Measurements from ENCODE around the gene GAPDH. TPM values are rescaled to one million over a fixed set of nuclear protein-coding genes. Genes with fewer than 3 reads are reported as not detected.

Gene GAPDH
- total RNA-seq, 1 experiment from 2014 or later, result 4,276 TPM

DNA sequence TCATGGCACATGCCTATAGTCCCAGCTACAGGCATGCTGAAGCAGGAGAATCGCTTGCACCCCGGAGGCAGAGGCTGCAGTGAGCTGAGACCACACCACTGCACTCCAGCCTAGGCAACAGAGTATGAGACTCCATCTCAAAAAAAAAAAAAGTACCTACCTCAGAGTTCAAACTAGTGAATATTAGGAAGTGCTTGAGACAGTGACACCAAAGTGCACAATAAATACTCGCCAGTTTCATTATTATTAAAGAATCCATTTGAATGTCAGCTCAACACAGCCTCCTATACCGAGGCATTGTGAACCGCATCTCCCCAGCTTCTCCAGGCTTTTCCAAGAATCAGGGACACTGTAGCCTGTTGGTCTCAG lies 5.0 kb downstream of the GAPDH start (continued):
- TF ChIP-seq, protein P1, sequence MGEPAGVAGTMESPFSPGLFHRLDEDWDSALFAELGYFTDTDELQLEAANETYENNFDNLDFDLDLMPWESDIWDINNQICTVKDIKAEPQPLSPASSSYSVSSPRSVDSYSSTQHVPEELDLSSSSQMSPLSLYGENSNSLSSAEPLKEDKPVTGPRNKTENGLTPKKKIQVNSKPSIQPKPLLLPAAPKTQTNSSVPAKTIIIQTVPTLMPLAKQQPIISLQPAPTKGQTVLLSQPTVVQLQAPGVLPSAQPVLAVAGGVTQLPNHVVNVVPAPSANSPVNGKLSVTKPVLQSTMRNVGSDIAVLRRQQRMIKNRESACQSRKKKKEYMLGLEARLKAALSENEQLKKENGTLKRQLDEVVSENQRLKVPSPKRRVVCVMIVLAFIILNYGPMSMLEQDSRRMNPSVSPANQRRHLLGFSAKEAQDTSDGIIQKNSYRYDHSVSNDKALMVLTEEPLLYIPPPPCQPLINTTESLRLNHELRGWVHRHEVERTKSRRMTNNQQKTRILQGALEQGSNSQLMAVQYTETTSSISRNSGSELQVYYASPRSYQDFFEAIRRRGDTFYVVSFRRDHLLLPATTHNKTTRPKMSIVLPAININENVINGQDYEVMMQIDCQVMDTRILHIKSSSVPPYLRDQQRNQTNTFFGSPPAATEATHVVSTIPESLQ (CRISPR knock-in tag; IDR thresholded peaks at IDR 0.05), result no peak
- no peak for TF ChIP-seq FOXK1 (CRISPR knock-in tag; IDR thresholded peaks at IDR 0.05)

DNA sequence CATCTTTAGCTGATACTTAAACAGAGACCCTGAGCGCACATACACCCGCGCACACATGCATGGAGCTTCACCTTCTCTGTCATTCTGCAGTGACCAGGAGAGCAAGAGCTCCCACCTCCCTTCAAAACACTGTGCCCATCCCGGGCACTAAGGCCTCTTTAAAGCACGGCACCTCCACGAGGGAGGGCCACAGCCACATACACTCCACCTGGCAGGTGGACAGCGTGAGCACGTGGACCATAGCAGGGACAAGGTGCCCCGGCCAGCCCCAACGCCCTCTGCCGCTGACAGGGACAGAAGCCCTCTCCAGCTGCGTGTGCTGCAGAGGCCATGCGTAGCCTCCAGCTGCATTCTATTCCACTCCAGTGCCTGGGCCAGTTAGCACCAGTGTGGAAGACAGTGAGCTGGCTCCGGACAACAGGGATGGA lies 5.4 kb downstream of the GAPDH start:
- Mint-ChIP-seq H3K27ac (peak overlapping the region; percentile 92), H3K4me1 (peaks cover 44% of the 10 kb centered on the region), H3K4me3 (peak overlapping the region; percentile 44; the same call in 1 of the 2 replicates), H3K9me3 (no peaks in the 10 kb centered on the region), H3K27me3 (ENCODE audit: low read depth) (no peaks in the 10 kb centered on the region; the same call in 1 of the 2 replicates), H3K36me3 (peaks cover 58% of the 10 kb centered on the region)
- TF ChIP-seq, protein P2, sequence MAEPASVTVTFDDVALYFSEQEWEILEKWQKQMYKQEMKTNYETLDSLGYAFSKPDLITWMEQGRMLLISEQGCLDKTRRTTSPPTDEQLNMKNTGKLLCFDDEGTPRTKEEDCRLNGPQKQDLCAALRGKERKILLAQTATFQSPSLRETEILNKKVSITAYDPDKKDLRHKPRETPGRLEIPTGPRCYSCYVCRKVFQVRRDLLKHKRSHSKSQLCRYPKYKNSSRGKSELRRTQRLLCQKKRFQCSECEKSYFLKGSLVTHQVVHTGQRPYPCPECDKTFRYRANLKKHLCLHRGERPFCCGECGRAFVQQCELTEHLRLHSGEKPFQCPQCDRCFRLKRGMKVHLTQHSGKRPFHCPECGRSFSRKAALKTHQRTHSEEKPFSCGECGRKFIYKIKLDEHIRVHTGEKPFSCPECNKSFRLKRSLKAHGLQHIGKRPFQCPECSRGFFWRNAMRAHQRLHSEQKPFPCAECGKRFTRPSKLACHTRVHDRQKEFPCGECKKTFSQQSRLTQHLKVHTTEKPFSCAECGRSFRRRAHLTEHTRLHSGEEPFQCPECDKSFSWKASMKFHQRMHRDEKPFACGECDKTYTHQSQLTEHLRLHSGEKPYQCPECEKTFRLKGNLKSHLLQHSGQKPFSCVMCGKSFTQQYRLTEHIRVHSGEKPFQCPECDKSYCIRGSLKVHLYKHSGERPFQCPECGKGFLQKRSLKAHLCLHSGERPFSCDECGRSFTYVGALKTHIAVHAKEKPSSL (CRISPR knock-in tag; conservative IDR thresholded peaks at IDR 0.05), result peak; percentile 48; the same call in 1 of the 2 replicates
- no peak; the same call in 1 of the 2 replicates for TF ChIP-seq ATF1 (CRISPR knock-in tag; IDR thresholded peaks at IDR 0.05)
- TF ChIP-seq SMAD3 (CRISPR knock-in tag; IDR thresholded peaks at IDR 0.05; ENCODE audit: borderline replicate concordance), result no peak
- peak; percentile 59; the same call in 1 of the 2 replicates for TF ChIP-seq NFATC4 (CRISPR knock-in tag; IDR thresholded peaks at IDR 0.05)
- POLR2A ChIA-PET, result interaction anchor here (0.6 to 1.4 kb wide), 5 partner anchors 49 to 386 kb away, joined by 3 to 4 read pairs (median 4); partner anchors contain the start of gene ZNF384
- ATAC-seq (peak; percentile 0), DNase-seq (ENCODE audit: low spot score) (no peak)
- CTCF ChIA-PET, result interaction anchor here (0.8 to 7.1 kb wide), 9 partner anchors 14 to 217 kb away, joined by 3 to 195 read pairs (median 13); partner anchors contain the start of gene IFFO1

DNA sequence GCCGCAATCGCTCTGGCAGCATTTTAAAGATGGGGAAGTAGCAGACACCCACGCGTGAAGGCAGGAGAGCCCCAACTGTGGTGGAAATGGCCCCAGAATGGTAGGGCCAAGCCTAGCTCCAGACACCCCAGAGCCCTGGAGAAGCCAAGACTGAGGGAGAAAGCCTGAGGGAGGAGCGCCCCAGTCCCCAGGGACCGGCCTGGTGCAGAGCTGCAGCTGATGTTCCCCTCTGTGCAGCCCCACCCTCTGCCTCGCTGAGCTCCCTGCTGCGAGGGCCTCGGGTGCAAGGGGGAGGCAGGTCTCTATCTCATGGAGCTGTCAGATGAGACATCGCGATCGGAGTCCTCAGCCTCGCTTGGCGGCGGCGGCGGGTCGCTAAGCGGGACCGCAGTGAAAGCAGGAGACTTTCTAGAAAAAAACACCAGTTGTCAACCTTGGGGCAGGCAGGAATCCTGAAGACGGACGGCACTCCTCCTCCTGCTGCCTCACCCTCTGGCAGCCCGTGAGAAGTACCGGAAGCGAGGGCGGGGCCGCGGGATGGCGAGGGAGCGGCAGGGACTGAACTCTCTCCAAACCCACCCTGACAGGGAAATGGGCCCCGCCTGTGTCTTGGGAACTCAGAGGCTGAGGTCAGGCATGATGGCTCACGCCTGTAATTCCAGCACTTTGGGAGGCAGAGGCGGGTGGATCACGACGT lies 6.0 kb downstream of the GAPDH start:
- Mint-ChIP-seq H3K27me3 (ENCODE audit: low read depth) (no peaks in the 10 kb centered on the region; the same call in 1 of the 2 replicates), H3K4me1 (peaks cover 44% of the 10 kb centered on the region), H3K36me3 (peaks cover 55% of the 10 kb centered on the region), H3K9me3 (no peaks in the 10 kb centered on the region), H3K4me3 (peak overlapping the region; percentile 44), H3K27ac (peak overlapping the region; percentile 92)
- DNase-seq (ENCODE audit: low spot score) (peak; percentile 88), ATAC-seq (peak; percentile 55)
- POLR2A ChIA-PET, result interaction anchor here (1.4 kb wide), 1 partner anchor 204 kb away, joined by 4 read pairs; no protein-coding TSS in a partner anchor
- CTCF ChIA-PET, result interaction anchor here (0.5 to 7.1 kb wide), 6 partner anchors 14 to 214 kb away, joined by 3 to 195 read pairs (median 14); partner anchors contain the start of gene IFFO1
- TF ChIP-seq, protein P3, sequence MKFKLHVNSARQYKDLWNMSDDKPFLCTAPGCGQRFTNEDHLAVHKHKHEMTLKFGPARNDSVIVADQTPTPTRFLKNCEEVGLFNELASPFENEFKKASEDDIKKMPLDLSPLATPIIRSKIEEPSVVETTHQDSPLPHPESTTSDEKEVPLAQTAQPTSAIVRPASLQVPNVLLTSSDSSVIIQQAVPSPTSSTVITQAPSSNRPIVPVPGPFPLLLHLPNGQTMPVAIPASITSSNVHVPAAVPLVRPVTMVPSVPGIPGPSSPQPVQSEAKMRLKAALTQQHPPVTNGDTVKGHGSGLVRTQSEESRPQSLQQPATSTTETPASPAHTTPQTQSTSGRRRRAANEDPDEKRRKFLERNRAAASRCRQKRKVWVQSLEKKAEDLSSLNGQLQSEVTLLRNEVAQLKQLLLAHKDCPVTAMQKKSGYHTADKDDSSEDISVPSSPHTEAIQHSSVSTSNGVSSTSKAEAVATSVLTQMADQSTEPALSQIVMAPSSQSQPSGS (CRISPR knock-in tag; IDR thresholded peaks at IDR 0.05; ENCODE audit: borderline replicate concordance, low read depth), result no peak
- TF ChIP-seq ZNF423 (CRISPR knock-in tag; IDR thresholded peaks at IDR 0.05) (no peak), CREB1 (CRISPR knock-in tag; IDR thresholded peaks at IDR 0.05) (no peak), GTF2I (CRISPR knock-in tag; conservative IDR thresholded peaks at IDR 0.05) (no peak), TCF7 (CRISPR knock-in tag; IDR thresholded peaks at IDR 0.05; ENCODE audit: low read depth) (no peak), NFYB (CRISPR knock-in tag; conservative IDR thresholded peaks at IDR 0.05; ENCODE audit: low read depth) (no peak), HMGA2 (CRISPR knock-in tag; IDR thresholded peaks at IDR 0.05) (no peak), ATF1 (CRISPR knock-in tag; IDR thresholded peaks at IDR 0.05) (no peak), NFATC4 (CRISPR knock-in tag; IDR thresholded peaks at IDR 0.05) (no peak), CBFB (CRISPR knock-in tag; IDR thresholded peaks at IDR 0.05; ENCODE audit: low read depth) (no peak), JAZF1 (CRISPR knock-in tag; IDR thresholded peaks at IDR 0.05) (no peak)
- TF ChIP-seq, protein P4, sequence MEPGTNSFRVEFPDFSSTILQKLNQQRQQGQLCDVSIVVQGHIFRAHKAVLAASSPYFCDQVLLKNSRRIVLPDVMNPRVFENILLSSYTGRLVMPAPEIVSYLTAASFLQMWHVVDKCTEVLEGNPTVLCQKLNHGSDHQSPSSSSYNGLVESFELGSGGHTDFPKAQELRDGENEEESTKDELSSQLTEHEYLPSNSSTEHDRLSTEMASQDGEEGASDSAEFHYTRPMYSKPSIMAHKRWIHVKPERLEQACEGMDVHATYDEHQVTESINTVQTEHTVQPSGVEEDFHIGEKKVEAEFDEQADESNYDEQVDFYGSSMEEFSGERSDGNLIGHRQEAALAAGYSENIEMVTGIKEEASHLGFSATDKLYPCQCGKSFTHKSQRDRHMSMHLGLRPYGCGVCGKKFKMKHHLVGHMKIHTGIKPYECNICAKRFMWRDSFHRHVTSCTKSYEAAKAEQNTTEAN (CRISPR knock-in tag; IDR thresholded peaks at IDR 0.05), result no peak
- TF ChIP-seq, protein P5, sequence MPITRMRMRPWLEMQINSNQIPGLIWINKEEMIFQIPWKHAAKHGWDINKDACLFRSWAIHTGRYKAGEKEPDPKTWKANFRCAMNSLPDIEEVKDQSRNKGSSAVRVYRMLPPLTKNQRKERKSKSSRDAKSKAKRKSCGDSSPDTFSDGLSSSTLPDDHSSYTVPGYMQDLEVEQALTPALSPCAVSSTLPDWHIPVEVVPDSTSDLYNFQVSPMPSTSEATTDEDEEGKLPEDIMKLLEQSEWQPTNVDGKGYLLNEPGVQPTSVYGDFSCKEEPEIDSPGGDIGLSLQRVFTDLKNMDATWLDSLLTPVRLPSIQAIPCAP (CRISPR knock-in tag; IDR thresholded peaks at IDR 0.05), result no peak
- TF ChIP-seq, protein P6, sequence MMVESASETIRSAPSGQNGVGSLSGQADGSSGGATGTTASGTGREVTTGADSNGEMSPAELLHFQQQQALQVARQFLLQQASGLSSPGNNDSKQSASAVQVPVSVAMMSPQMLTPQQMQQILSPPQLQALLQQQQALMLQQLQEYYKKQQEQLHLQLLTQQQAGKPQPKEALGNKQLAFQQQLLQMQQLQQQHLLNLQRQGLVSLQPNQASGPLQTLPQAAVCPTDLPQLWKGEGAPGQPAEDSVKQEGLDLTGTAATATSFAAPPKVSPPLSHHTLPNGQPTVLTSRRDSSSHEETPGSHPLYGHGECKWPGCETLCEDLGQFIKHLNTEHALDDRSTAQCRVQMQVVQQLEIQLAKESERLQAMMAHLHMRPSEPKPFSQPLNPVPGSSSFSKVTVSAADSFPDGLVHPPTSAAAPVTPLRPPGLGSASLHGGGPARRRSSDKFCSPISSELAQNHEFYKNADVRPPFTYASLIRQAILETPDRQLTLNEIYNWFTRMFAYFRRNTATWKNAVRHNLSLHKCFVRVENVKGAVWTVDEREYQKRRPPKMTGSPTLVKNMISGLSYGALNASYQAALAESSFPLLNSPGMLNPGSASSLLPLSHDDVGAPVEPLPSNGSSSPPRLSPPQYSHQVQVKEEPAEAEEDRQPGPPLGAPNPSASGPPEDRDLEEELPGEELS (CRISPR knock-in tag; IDR thresholded peaks at IDR 0.05), result no peak
- TF ChIP-seq, protein P7, sequence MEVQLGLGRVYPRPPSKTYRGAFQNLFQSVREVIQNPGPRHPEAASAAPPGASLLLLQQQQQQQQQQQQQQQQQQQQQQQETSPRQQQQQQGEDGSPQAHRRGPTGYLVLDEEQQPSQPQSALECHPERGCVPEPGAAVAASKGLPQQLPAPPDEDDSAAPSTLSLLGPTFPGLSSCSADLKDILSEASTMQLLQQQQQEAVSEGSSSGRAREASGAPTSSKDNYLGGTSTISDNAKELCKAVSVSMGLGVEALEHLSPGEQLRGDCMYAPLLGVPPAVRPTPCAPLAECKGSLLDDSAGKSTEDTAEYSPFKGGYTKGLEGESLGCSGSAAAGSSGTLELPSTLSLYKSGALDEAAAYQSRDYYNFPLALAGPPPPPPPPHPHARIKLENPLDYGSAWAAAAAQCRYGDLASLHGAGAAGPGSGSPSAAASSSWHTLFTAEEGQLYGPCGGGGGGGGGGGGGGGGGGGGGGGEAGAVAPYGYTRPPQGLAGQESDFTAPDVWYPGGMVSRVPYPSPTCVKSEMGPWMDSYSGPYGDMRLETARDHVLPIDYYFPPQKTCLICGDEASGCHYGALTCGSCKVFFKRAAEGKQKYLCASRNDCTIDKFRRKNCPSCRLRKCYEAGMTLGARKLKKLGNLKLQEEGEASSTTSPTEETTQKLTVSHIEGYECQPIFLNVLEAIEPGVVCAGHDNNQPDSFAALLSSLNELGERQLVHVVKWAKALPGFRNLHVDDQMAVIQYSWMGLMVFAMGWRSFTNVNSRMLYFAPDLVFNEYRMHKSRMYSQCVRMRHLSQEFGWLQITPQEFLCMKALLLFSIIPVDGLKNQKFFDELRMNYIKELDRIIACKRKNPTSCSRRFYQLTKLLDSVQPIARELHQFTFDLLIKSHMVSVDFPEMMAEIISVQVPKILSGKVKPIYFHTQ (CRISPR knock-in tag; IDR thresholded peaks at IDR 0.05), result no peak
